ENCODE data around the gene DYNLT4. TPM values are rescaled to one million over a fixed set of nuclear protein-coding genes. Genes with fewer than 3 reads are reported as not detected.

The DYNLT4 gene
- total RNA-seq, 1 experiment from 2014 or later, result not detected

DNA sequence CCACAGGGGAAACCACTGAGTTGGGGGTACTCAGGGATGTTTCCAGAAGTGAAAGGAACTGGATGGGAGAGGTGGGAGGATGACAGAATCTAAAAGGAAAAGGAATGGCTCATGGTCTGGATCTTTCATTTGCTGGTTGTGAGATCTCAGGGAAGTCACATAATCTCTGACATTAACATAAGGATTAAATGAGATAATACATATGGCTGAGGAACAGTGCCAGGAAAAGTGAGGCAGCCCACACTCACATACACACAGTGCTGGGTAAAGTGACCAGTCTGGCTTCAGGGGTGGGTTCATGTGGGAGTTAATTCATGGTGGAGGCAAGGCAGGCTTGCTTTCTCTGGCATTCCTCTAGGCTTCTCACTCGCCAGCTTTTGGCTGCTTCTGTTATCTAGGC lies 39.8 kb upstream of the DYNLT4 start:
- BruUV-seq (replicated peaks), result no TSS peak
- no peak for TF ChIP-seq POLR2AphosphoS5 (IDR thresholded peaks at IDR 0.05; ENCODE audit: low read depth, low read length)
- TF ChIP-seq, protein P1, sequence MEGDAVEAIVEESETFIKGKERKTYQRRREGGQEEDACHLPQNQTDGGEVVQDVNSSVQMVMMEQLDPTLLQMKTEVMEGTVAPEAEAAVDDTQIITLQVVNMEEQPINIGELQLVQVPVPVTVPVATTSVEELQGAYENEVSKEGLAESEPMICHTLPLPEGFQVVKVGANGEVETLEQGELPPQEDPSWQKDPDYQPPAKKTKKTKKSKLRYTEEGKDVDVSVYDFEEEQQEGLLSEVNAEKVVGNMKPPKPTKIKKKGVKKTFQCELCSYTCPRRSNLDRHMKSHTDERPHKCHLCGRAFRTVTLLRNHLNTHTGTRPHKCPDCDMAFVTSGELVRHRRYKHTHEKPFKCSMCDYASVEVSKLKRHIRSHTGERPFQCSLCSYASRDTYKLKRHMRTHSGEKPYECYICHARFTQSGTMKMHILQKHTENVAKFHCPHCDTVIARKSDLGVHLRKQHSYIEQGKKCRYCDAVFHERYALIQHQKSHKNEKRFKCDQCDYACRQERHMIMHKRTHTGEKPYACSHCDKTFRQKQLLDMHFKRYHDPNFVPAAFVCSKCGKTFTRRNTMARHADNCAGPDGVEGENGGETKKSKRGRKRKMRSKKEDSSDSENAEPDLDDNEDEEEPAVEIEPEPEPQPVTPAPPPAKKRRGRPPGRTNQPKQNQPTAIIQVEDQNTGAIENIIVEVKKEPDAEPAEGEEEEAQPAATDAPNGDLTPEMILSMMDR (IDR thresholded peaks at IDR 0.05), result no peak
- TF ChIP-seq SIN3A (IDR thresholded peaks at IDR 0.05; ENCODE audit: borderline replicate concordance, insufficient read depth, low read depth, low read length), result no peak
- TF ChIP-seq TCF7L2 (IDR thresholded peaks at IDR 0.05; ENCODE audit: low read depth, low read length), result no peak
- TF ChIP-seq, protein P2, sequence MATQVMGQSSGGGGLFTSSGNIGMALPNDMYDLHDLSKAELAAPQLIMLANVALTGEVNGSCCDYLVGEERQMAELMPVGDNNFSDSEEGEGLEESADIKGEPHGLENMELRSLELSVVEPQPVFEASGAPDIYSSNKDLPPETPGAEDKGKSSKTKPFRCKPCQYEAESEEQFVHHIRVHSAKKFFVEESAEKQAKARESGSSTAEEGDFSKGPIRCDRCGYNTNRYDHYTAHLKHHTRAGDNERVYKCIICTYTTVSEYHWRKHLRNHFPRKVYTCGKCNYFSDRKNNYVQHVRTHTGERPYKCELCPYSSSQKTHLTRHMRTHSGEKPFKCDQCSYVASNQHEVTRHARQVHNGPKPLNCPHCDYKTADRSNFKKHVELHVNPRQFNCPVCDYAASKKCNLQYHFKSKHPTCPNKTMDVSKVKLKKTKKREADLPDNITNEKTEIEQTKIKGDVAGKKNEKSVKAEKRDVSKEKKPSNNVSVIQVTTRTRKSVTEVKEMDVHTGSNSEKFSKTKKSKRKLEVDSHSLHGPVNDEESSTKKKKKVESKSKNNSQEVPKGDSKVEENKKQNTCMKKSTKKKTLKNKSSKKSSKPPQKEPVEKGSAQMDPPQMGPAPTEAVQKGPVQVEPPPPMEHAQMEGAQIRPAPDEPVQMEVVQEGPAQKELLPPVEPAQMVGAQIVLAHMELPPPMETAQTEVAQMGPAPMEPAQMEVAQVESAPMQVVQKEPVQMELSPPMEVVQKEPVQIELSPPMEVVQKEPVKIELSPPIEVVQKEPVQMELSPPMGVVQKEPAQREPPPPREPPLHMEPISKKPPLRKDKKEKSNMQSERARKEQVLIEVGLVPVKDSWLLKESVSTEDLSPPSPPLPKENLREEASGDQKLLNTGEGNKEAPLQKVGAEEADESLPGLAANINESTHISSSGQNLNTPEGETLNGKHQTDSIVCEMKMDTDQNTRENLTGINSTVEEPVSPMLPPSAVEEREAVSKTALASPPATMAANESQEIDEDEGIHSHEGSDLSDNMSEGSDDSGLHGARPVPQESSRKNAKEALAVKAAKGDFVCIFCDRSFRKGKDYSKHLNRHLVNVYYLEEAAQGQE (IDR thresholded peaks at IDR 0.05; ENCODE audit: insufficient read depth in 1 of 2, low read depth in 2 of 2, low read length in 1 of 2), result no peak
- ATAC-seq (no peak), DNase-seq (ENCODE audit: low read depth, low spot score) (no peak)
- in situ Hi-C loops (cut with HindIII; ENCODE audit: low pct_unique_long_range_greater_than_20kb, low sequenced_read_pairs) (no loop called here), intact Hi-C loops (cut with micrococcal nuclease; ENCODE audit: unreplicated experiment) (no loop called here)
- POLR2A ChIA-PET, result no interaction called here
- Histone ChIP-seq H3K9me3 (ENCODE audit: control insufficient read depth, insufficient read depth, low read depth, low read length) (no peaks in the 10 kb centered on the region), H3K36me3 (ENCODE audit: control insufficient read depth, insufficient read depth, low read length) (no peaks in the 10 kb centered on the region), H3K27me3 (ENCODE audit: control insufficient read depth, insufficient read depth, low read length) (no peaks in the 10 kb centered on the region), H3K4me3 (ENCODE audit: low read depth in 2 of 2, low read length in 2 of 2) (no peak overlapping the region), H3K27ac (ENCODE audit: low read length) (no peak overlapping the region), H3K4me1 (ENCODE audit: control insufficient read depth, insufficient read depth, low read length) (no peaks in the 10 kb centered on the region)
- CTCF ChIA-PET, result no interaction called here

DNA sequence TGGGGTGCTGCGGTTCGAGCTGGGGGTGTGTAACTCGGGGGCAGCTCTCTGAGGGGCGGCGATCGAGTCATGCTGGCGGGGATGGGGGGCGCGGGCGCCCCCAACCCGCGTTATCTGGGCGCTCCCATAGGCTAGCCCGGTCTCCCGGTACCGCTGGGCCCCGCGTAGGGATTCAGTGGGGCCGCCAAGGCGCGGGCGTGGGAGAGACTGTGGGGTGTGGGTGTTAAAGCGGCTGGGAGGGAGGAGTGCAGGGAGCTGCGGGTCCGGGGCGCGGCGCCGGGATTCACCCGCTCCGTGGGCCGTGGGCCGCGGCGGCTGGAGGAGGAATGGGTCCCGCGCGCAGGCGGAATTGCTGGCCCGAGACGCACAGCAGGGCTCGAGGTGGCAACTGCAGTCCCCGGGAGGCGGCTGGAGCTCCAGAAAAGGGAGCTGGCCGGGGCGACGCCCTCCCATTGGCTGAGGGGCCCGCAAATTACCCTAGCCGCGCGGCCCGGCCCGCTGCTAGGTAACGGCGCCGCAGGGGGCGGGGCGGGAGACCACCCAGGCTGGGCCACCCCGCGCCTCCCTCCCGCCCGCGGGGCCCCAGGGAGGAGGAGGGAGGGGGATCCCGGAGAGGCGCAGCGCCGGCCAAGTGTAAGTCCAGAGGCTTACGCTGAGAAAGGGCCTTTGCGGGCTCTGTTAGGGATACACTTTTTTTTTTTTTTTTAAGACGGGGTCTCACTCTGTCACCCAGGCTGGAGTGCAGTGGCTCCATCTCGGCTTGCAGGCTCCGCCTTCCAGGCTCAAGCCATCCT lies 35.9 kb upstream of the DYNLT4 start, which contains the start of gene PTCH2:
PTCH2 (minus strand) TSS at position 392 of the 794 bp plus-strand sequence; CDS start at position 71, 321 bp downstream.
- intact Hi-C loops (cut with micrococcal nuclease; ENCODE audit: unreplicated experiment), result no loop called here
- Histone ChIP-seq H3K27me3 (ENCODE audit: control insufficient read depth, insufficient read depth, low read length) (no peaks in the 10 kb centered on the region), H3K36me3 (ENCODE audit: control insufficient read depth, insufficient read depth, low read length) (no peaks in the 10 kb centered on the region), H3K4me1 (ENCODE audit: control insufficient read depth, insufficient read depth, low read length) (no peaks in the 10 kb centered on the region), H3K4me3 (ENCODE audit: low read depth in 2 of 2, low read length in 2 of 2) (peak within 1 kb of the TSS; percentile 50 to 55), H3K27ac (ENCODE audit: low read length) (no peak within 1 kb of the TSS), H3K9me3 (ENCODE audit: control insufficient read depth, insufficient read depth, low read depth, low read length) (no peaks in the 10 kb centered on the region)
- TF ChIP-seq POLR2AphosphoS5 (IDR thresholded peaks at IDR 0.05; ENCODE audit: low read depth, low read length) (no peak), SIN3A (IDR thresholded peaks at IDR 0.05; ENCODE audit: borderline replicate concordance, insufficient read depth, low read depth, low read length) (no peak), TCF7L2 (IDR thresholded peaks at IDR 0.05; ENCODE audit: low read depth, low read length) (no peak)
- TF ChIP-seq, protein P1 (IDR thresholded peaks at IDR 0.05), result no peak
- TF ChIP-seq, protein P2 (IDR thresholded peaks at IDR 0.05; ENCODE audit: insufficient read depth in 1 of 2, low read depth in 2 of 2, low read length in 1 of 2), result no peak
- ATAC-seq (peak; percentile 88), DNase-seq (ENCODE audit: low read depth, low spot score) (no peak)
- in situ Hi-C loops (cut with HindIII; ENCODE audit: low pct_unique_long_range_greater_than_20kb, low sequenced_read_pairs), result no loop called here
- POLR2A ChIA-PET, result interaction anchor here (0.6 kb wide), 2 partner anchors 115 to 460 kb away, joined by 3 to 6 read pairs; no protein-coding TSS in a partner anchor
- no TSS peak for BruUV-seq (replicated peaks)
- CTCF ChIA-PET, result interaction anchor here (0.6 to 0.7 kb wide), 2 partner anchors 9 to 295 kb away, joined by 3 to 8 read pairs; no protein-coding TSS in a partner anchor
